Activated naive CD4-positive, alpha-beta T cell treated with anti-CD3 and anti-CD28 coated beads, Interleukin-2, amount 10 ng/mL, durations not matched to agents 7 days and 5 days (primary cell): ENCODE measurements around the gene EVI5L.

Experiments used
- CTCF ChIA-PET: fragments of 350-600 bp; sonication (Branson Sonifier 250); formaldehyde crosslinking; loops from one replicate; lab custom pipeline; 2021; ENCODE audit warnings: antibody characterized with exemption; lab: Charles Lee
- DNase-seq: peaks from one replicate; pipeline ENCODE4 v3.0.0-alpha.2; 2020
- H3K27ac Mint-ChIP-seq: one replicate; pipeline ENCODE4 v1.8.0; 2021; ENCODE audit warnings: mild to moderate bottlenecking, moderate library complexity, mixed read lengths
- H3K27me3 Mint-ChIP-seq: one replicate; pipeline ENCODE4 v1.8.0; 2021; ENCODE audit warnings: mild to moderate bottlenecking, mixed read lengths
- H3K36me3 Mint-ChIP-seq: one replicate; pipeline ENCODE4 v1.8.0; 2021; ENCODE audit warnings: mixed read lengths
- H3K4me1 Mint-ChIP-seq: one replicate; pipeline ENCODE4 v1.8.0; 2021; ENCODE audit warnings: mixed read lengths
- H3K4me3 Mint-ChIP-seq: one replicate; pipeline ENCODE4 v1.8.0; 2021; ENCODE audit warnings: mild to moderate bottlenecking, moderate library complexity, mixed read lengths
- H3K9me3 Mint-ChIP-seq: one replicate; pipeline ENCODE4 v1.8.0; 2021; ENCODE audit warnings: mixed read lengths

EVI5L gene

DNA sequence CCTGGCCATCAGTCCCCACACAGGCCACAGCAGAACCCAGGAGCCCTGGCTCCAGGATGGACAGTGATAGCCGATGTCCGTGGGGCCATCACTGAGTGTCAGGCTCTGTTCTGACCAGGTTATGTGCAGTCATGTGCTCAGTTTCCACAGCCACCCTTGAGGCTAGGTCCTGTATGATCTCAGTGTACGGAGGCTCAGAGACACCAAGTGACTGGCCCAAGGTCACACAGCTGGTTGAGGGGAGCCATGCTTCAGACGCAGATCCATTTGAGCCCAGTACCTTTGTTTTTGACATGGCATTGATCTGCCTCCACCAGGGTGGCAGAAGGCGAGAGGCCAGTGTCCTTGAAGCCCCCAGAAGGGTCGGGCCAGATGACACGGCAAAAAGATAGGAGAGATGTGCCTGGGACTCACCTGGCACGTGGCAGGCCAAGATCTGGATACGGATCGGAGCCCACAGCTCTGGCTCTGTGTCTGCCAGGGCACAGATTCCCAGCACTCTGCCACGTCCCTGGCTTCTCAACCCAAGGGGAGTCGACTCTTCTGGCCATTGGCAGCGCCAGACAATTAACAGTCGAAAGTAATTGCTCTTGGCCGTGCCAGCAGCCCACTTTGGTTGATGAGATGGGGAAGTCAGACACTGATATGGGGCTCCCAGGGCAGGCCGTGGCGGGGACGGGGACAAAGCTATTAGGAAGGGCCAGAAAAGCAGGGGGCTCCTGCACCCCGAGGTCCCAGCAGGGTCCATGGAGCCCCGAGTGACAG is 15.6 kb downstream of the EVI5L start:
- Mint-ChIP-seq H3K36me3 (no peaks in the 10 kb centered on the region), H3K9me3 (no peaks in the 10 kb centered on the region), H3K4me3 (no peak overlapping the region), H3K27me3 (no peaks in the 10 kb centered on the region), H3K27ac (no peak overlapping the region), H3K4me1 (no peaks in the 10 kb centered on the region)
- no peak for DNase-seq
- CTCF ChIA-PET = no interaction called here

DNA sequence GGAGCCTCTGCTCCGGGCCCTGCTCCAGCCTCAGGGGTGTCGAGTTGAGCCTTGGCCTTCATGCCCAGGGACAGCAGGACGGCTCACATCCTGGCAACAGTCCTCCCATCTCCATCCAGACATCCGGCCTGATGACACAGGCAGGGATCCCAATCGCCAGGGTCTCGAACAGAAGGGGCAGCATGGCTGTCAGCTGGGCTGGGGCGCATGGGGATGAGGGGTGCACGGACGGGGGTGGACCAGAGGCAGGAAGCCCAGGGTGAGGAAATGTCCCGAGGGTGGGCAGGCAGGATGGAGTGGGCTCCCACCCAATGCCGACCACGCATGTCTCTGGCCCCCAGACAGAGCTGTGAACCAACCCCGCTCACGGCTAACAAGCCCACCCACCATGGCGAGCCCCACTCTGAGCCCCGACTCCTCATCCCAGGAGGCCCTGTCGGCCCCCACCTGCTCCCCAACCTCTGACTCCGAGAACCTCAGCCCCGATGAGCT is 16.2 kb downstream of the EVI5L start:
- no peaks in the 10 kb centered on the region for H3K27me3 Mint-ChIP-seq

DNA sequence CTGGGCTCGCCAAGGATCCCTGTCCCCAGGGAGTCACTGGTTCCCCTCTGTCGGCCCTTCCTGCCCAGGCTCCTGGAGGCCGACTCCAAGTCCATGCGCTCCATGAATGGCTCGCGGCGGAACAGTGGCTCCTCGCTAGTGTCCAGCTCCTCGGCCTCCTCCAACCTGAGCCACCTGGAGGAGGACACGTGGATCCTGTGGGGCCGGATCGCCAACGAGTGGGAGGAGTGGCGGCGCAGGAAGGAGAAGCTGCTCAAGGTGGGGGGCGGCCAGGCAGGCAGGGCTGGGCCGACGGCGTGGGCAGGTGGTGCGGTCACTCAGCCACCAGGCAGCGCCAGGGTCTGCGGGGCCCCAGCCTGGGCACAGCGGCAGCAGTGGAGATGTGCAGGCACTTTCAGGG is 17.6 kb downstream of the EVI5L start:
- H3K4me1 Mint-ChIP-seq = no peaks in the 10 kb centered on the region
- no peak overlapping the region for H3K27ac Mint-ChIP-seq
- no peaks in the 10 kb centered on the region for H3K36me3 Mint-ChIP-seq
- CTCF ChIA-PET = no interaction called here
- H3K4me3 Mint-ChIP-seq = no peak overlapping the region
- H3K27me3 Mint-ChIP-seq = no peaks in the 10 kb centered on the region
- H3K9me3 Mint-ChIP-seq = no peaks in the 10 kb centered on the region
- no peak for DNase-seq

More for the DNA sequence above, 16.2 kb downstream of the EVI5L start:
- CTCF ChIA-PET = no interaction called here
- H3K27ac Mint-ChIP-seq = no peak overlapping the region
- no peaks in the 10 kb centered on the region for H3K36me3 Mint-ChIP-seq
- H3K4me3 Mint-ChIP-seq = no peak overlapping the region
- no peak for DNase-seq
- no peaks in the 10 kb centered on the region for H3K4me1 Mint-ChIP-seq
- no peaks in the 10 kb centered on the region for H3K9me3 Mint-ChIP-seq

DNA sequence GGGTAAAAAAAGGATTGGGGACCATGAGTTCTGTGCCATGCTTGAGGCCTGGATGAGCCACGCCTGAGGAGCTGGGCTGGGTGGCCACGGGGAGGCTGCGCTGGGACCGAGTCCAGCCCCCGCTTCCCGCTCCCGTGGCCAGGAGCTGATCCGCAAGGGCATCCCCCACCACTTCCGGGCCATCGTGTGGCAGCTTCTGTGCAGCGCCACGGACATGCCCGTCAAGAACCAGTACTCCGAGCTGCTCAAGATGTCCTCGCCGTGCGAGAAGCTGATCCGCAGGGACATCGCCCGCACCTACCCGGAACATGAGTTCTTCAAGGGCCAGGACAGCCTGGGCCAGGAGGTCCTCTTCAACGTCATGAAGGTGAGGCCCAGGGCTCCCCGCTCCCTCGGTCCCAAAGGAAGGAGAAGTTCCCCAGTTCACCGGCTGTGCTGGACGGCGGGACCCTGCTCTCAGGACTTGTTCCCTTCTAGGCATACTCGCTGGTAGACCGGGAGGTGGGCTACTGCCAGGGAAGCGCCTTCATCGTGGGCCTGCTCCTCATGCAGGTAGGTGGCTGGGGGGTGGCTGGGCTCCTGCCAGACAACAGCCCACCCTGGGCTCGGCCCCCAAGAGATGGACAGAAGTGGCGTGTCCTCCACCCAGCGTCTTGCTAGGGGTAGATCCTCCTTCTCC is 18.9 kb downstream of the EVI5L start:
- no peak overlapping the region for H3K27ac Mint-ChIP-seq
- H3K36me3 Mint-ChIP-seq = no peaks in the 10 kb centered on the region
- DNase-seq = no peak
- no peaks in the 10 kb centered on the region for H3K9me3 Mint-ChIP-seq
- peaks cover 4% of the 10 kb centered on the region for H3K4me1 Mint-ChIP-seq
- H3K27me3 Mint-ChIP-seq = peaks cover 6% of the 10 kb centered on the region
- CTCF ChIA-PET = no interaction called here
- H3K4me3 Mint-ChIP-seq = no peak overlapping the region

DNA sequence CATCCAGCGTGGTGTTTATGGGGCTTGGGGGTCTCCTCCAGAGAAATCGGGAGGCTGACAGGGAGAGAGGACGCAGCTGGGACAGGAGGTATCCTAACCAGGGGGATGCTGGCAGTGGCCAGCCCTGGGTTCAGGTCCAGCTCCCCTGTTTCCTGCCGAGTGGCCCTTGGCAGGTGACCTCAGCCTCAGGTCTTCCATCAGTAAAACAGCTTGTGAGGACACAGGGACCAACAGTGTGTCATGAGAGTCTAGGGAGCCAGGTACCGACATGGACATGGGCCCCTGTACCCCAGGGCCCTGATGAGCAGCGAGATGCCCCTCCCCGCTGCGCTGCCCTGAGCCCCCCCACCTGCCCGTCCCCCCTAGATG is 19.6 kb downstream of the EVI5L start:
- H3K27me3 Mint-ChIP-seq = peaks cover 6% of the 10 kb centered on the region
- H3K4me3 Mint-ChIP-seq = no peak overlapping the region
- CTCF ChIA-PET = no interaction called here
- no peak overlapping the region for H3K27ac Mint-ChIP-seq
- no peaks in the 10 kb centered on the region for H3K9me3 Mint-ChIP-seq
- no peaks in the 10 kb centered on the region for H3K36me3 Mint-ChIP-seq
- H3K4me1 Mint-ChIP-seq = peaks cover 4% of the 10 kb centered on the region
- no peak for DNase-seq

DNA sequence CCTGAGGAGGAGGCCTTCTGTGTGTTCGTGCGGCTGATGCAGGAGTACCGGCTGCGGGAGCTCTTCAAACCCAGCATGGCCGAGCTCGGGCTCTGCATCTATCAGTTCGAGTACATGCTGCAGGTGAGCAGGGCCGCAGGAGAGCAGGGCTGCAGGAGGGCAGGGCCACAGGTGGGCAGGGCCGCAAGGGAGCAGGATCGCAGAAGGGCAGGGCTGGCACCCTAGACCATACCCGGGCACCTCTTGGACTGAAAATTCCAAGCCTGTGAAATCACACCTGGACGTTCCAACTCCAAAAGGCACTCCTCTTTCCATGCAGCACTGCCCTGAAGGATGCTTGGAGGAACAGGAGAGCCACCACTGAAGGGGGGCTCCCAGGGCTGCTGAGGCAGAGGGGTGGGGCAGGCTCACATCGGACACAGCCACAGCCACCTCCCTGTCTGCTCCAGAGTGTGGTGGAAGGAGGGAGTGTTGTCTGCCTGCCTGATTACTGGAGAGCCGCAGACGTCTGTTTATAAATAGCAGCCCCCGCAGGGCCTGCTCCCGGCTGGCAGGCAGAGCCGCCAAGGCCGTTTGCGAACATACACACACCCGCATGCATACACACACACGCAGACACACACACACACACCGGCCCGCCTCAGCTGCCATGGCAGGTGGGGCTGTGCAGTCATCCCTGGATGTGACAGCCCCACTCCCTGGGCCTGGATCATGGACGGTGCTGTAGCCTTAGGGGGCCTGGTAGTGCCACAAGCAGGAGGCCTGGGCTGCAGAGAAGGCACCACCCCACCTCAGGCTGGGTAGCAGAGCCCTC is 20.2 kb downstream of the EVI5L start:
- Mint-ChIP-seq H3K4me1 (peaks cover 4% of the 10 kb centered on the region), H3K27ac (no peak overlapping the region), H3K27me3 (peaks cover 6% of the 10 kb centered on the region), H3K36me3 (no peaks in the 10 kb centered on the region), H3K9me3 (no peaks in the 10 kb centered on the region), H3K4me3 (no peak overlapping the region)
- DNase-seq = no peak
- CTCF ChIA-PET = no interaction called here

DNA sequence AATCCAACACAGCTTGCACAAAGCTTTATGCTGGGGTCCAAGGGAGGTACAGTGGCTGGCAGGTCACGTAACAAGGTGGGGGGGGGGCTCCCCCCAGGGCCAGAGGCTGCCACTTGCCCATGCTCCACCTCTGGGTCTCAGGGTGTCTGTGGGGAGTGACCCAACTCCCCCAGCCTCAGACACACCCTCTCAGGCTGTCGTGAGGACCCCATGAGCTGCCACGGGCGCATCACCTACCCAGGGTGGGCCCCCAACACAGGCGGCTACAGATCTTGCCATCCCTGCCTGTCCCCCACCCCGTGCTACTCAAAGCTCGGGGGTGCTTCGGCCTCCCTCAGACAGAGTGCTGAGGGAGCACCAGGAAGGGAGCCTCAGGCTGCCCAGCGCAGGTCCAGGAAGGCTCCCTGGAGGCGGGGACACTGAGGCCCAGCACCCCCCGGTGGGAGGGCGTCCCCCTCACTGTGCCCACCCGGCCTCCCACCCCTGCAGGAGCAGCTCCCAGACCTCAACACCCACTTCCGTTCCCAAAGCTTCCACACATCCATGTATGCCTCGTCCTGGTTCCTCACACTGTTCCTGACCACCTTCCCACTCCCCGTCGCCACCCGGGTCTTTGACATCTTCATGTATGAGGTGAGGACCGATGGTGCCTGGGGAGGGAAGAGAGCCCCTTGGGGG is 21.1 kb downstream of the EVI5L start:
- Mint-ChIP-seq H3K36me3 (no peaks in the 10 kb centered on the region), H3K9me3 (no peaks in the 10 kb centered on the region), H3K4me3 (no peak overlapping the region), H3K27me3 (peaks cover 6% of the 10 kb centered on the region), H3K27ac (no peak overlapping the region), H3K4me1 (peaks cover 4% of the 10 kb centered on the region)
- DNase-seq = no peak
- CTCF ChIA-PET = no interaction called here

DNA sequence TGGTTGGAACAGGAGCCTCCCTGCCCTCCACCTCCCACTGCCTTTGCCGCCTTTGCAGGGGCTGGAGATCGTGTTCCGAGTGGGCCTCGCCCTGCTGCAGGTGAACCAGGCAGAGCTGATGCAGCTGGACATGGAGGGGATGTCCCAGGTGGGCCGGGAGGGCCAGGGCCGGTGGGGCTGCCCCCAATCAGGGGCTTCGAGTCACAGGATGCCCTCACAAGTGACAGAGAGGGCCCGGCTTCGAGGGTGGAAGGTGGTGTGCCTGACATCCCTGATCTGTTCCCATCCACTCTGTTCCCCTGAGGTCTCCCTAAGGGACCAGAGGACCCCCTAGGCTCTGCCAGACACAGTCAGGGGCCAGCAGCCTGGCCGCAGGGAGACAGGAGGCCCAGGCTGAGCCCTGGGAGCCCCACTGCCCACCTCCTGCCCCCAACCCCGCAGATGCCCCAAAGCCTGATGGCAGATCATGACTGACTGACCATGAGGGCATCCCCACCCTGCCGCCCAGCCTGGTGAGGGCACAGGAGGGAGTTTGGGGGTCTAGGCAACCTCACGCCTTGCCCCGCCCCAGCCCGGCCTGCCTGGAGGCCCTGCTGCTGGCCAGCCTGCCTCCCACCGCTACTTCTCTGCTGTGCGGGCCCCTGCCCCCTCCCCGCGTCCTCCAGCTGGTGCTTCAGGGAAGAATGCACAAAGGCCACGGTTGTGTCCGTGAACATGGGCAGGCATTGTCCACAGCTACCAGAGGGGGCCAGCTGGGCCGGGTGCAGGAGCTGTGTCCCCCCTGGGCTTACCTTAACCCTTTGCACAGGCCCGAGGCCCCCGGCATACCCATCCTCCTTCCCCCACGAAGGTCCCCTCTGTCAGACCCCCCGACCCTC is 21.8 kb downstream of the EVI5L start:
- Mint-ChIP-seq H3K27me3 (peaks cover 6% of the 10 kb centered on the region), H3K27ac (no peak overlapping the region), H3K4me1 (peaks cover 4% of the 10 kb centered on the region), H3K9me3 (no peaks in the 10 kb centered on the region), H3K36me3 (no peaks in the 10 kb centered on the region), H3K4me3 (no peak overlapping the region)
- DNase-seq = no peak
- CTCF ChIA-PET = interaction anchor here (0.6 to 1.4 kb wide), 10 partner anchors 10 to 303 kb away, joined by 3 to 5 read pairs (median 4); partner anchors contain the start of gene SNAPC2

DNA sequence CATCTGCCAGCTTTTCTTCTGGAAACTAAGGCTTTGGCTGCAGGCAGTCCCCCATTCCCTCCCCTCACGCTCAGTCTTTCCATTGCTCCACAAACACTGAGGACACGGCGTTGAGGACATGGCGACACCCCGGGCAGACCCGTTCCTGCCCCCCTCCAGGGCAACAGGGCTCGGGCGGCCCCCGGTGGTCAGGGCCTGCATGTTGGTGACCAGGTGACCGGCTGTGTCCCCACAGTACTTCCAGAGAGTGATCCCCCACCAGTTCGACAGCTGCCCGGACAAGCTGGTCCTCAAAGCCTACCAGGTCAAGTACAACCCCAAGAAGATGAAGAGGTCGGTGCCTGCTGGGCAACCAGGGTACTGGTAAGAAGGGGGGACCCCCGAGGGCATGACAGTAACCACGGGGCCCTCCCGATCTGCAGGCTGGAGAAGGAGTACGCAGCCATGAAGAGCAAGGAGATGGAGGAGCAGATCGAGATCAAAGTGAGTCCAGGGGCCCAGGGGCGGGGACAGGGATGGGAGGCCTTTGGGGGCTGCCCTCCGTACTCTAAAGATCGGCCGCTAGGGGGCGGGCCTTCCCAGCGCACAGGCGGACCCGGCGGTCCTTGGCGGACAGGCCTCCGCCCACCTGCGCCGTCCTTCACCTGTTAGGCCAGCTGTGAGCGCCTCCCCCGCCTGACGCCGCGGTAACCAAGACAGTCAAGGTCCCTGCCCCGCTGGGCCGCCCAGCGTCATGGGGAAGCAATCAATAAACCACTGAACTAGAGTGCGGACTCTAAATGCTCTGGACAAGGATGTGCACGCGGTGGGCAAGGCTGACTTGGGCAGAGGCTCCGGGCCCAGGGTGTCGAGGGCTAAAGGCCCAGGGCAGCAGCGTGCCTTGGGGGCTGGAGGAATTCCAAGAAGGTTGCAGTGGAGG is 23.1 kb downstream of the EVI5L start:
- no peak overlapping the region for H3K4me3 Mint-ChIP-seq
- DNase-seq = peak; percentile 80
- CTCF ChIA-PET = interaction anchor here (0.6 to 1.8 kb wide), 11 partner anchors 8 to 301 kb away, joined by 3 to 7 read pairs (median 4); partner anchors contain the start of gene SNAPC2
- H3K4me1 Mint-ChIP-seq = peaks cover 4% of the 10 kb centered on the region
- no peaks in the 10 kb centered on the region for H3K36me3 Mint-ChIP-seq
- H3K27me3 Mint-ChIP-seq = peaks cover 6% of the 10 kb centered on the region
- H3K9me3 Mint-ChIP-seq = no peaks in the 10 kb centered on the region
- H3K27ac Mint-ChIP-seq = no peak overlapping the region

DNA sequence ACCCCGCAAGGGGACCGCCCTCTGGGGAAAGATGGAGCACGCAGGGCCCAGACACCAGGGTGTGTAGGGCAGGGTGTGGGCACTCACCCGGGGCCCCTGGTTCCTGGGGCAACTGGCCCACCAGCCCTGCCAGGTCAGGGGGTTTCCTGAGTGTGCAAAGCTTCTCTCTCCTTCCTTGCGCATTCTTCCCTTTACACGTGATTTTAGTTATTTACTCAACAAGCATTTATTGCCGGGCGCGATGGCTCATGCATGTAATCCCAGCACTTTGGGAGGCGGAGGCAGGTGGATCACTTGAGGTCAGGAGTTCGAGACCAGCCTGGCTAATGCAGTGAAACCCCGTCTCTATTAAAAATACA is 23.7 kb downstream of the EVI5L start:
- H3K36me3 Mint-ChIP-seq = no peaks in the 10 kb centered on the region
- peaks cover 4% of the 10 kb centered on the region for H3K4me1 Mint-ChIP-seq
- DNase-seq = no peak
- H3K27ac Mint-ChIP-seq = no peak overlapping the region
- H3K4me3 Mint-ChIP-seq = no peak overlapping the region
- H3K27me3 Mint-ChIP-seq = peaks cover 6% of the 10 kb centered on the region
- CTCF ChIA-PET = interaction anchor here (0.6 to 1.8 kb wide), 4 partner anchors 70 to 157 kb away, joined by 3 to 7 read pairs (median 4); no protein-coding TSS in a partner anchor
- no peaks in the 10 kb centered on the region for H3K9me3 Mint-ChIP-seq

DNA sequence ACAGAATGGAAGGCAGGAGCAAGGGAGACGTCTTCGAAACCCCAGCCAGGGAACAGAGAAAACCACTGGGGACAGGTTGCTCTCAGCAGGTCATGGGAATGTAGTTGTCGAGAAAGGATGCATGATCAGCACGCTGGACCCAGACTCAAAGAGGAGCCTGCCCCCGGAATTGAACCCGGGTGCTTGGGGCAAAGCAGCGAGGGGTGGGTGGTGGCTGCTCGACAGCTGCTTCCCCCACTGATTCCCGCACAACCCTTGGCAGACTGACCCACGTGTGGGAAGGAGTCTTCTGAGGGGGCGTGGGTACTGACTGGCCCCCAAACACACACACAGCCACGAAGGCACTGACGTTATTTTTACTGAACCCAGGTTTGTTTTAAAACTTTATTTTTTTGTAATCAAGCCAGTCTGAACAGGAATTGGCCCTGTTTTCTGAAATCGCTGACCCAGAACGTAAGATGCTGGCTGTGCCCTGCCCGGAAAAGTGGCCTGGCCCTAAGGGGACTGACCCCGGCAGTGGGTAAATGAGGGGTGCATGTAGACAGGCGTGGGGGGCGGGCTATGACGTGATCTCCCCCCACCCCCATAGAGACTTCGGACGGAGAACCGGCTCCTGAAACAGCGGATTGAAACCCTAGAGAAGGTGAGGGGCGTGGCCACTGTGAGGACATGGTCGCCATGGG is 25.5 kb downstream of the EVI5L start:
- Mint-ChIP-seq H3K27me3 (peaks cover 21% of the 10 kb centered on the region), H3K9me3 (no peaks in the 10 kb centered on the region), H3K36me3 (no peaks in the 10 kb centered on the region), H3K27ac (no peak overlapping the region), H3K4me1 (peaks cover 4% of the 10 kb centered on the region), H3K4me3 (no peak overlapping the region)
- CTCF ChIA-PET = no interaction called here
- no peak for DNase-seq

DNA sequence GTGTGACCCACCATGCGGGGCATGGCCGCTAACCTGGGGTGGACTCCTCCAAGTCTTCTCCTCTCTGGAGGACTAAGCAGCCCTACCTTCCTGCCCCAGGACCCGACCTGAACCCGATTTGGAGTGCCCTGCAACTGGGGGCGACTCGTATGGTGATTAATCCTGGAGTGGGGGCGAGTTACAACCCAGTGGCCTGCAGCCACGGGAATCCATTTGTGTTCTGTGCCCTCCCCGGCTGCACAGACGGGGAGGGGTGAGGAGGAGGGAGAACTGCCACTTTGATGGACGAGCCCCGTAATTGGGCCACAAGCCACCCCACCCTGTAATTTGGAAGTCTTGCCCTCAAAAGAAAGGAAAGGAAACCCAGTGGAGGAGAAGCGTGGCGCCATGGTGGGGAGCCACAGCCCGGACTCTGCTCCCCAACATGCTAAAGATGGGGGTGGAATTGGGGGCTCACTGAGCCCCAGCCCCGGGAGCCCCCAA is 26.1 kb downstream of the EVI5L start:
- Mint-ChIP-seq H3K9me3 (no peaks in the 10 kb centered on the region), H3K27me3 (peaks cover 27% of the 10 kb centered on the region), H3K4me3 (no peak overlapping the region), H3K27ac (no peak overlapping the region), H3K4me1 (peaks cover 4% of the 10 kb centered on the region), H3K36me3 (no peaks in the 10 kb centered on the region)
- CTCF ChIA-PET = no interaction called here
- DNase-seq = no peak
